Erythroblast (primary cell): ENCODE measurements around the gene DDX23.
A peak's percentile ranks its signal among the peaks of the same experiment; 100 is the strongest.
"Not testable (repeated sequence)": the region's sequence is repeated elsewhere in the genome, so short reads cannot be mapped to it uniquely, and the experiment has no call there.

Experiments used
- DNase-seq, 2 experiments: peaks; one replicate each; lab custom pipeline; 2025; lab: John Stamatoyannopoulos, UW
- GATA1 ChIP-seq: IDR thresholded peaks from 2 replicates; pipeline ENCODE4 v1.6.1; 2011; ENCODE audit warnings: low read depth, mild to moderate bottlenecking, control low read depth, low read length, moderate library complexity
- POLR2A ChIP-seq: IDR thresholded peaks from 2 replicates; pipeline ENCODE4 v1.6.1; 2011; ENCODE audit warnings: mild to moderate bottlenecking, low read length

The DDX23 gene

DNA sequence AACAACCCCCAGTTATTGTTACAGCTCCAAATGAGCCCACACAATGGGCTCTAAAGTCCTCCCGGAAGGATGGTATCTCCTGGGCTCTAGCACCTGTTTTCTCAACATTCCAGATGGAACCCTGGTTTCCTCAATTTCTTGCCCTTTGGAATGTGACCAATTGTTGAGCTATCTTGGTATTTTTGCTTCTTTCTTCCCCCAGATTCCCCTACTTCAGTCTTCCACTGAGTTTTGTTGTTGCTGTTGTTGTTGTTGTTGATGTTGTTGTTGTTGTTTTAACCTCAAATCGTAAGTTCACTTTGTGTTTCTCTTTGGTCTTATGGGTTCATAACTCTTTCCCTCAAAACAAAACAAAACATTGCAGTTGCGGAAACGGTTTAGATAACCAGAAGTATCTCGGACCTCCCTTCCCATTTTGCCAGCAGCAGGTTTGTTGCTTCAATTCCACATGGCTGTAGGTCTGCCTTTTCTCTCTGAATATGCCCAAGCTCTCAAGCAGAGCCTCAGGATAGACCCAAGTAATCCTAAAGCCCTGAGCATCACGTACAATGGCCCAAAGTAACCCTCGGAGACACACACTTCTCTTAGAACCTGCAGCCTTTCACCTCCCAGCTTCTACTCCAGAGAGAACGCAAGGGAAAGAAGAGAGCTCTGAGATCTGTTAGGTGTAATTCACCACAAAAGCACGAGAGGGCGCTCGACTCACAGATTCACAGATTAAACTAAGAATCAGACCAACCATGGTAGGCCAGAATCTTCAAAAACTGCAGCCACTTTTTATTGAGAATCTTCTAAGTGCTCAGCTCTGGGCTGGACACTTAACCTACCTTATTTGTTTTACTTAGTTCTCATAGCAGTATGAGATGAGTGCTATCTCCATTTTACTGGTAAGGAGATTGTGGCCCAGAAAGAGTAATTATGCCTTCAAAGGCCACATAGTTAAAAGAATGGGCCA is 1.0 kb upstream of the DDX23 start:
- peak; percentile 91 to 95 for DNase-seq
- TF ChIP-seq GATA1 (no peak), POLR2A (no peak)

GRCh38 chr12:48842021-48842420 is 9.9 kb downstream of the DDX23 start:
- DNase-seq: not testable (repeated sequence)

DNA sequence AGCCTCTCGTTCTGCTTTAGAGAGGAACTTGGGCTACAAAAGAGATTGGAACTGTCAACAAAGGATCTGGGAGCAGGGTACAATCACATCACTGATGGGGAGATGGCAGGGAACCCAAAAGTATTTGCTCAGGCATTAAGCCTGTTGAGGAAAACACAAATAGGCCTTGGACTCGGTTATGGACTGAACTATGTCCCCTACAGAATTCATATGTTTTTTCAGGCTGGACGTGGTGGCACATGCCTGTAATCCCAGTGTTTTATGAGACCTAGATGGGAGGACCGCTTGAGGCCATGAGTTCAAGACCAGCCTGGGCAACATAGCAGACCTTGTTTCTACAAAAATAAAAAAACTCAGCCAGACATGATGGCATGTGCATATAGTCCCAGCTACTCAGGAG is 13.9 kb downstream of the DDX23 start:
- TF ChIP-seq POLR2A: no peak
- TF ChIP-seq GATA1: no peak
- no peak for DNase-seq

DNA sequence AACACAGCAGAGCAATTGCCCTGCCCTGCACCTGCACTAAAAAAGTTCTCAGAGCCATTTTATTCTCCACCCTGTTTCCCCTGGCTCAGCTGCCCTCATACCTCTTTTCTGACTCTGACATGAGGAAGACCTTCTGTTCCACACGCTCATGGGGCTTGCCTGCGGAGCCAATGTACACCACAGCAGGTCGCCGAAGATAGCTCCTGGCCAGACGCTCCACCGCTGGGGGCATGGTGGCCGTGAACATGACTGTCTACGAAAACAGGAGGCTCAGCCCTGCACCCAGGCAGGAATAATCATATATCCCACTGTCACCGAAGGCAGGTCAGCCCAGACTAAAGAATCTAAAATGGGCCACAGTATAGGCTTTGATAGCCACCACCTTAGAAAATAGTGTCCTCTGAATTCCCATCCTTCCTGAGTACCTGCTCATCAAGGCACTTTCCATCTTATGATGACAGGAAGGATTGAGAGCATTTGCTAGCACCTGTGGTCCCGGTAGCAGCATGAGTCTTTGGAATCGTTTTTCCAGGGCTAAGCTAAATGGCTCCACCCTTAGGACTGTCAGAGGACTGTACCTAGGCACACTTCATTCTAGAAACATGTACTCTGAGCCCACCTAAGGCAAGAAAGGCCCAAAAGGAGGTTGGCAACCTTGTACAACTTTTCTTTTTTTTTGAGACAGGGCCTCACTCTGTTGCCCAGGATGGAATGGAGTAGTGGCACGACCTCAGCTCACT is 19.5 kb downstream of the DDX23 start:
- TF ChIP-seq GATA1 (no peak), POLR2A (no peak)
- no peak for DNase-seq

- TF ChIP-seq GATA1: no peak
- no peak for TF ChIP-seq POLR2A
- DNase-seq: no peak
Measured at GRCh38 chr12:48831257-48831656, 20.7 kb downstream of the DDX23 start.

DNA sequence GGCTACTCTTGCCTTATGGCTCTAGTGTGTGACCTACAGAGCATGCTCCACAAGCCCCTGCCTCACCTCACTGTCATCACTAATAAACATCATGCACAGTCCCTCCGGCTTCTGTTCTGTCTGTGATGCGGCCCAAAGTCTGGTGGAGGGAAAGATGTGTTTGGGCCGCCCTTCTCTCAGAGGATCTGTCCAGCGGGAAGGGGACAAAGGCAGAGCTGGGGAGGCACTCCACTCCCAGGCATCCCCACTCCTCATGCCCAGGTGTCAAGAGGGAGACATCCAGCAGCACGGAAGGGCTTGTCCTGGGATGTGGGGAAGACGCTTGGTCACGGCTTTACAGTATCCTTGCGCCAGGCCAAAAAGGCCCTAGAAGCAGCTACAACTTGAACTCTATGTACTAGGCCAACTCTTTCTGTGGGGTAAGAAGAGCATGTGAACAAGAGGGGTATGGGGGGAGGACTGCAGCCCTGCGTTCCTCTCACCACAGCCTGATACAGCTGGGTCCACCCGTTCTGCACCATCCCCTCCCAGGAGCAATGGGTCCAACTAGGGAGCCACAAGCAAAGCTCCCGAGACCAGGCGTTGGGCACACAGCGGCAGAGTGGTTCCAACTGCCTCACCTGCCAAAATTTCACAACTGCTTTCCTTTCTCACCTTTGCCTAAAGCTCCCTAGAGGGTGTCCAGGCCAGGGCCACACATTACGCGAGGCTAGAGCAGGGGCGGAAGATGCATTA is 23.0 kb downstream of the DDX23 start:
- TF ChIP-seq GATA1 (no peak), POLR2A (no peak)
- no peak for DNase-seq

DNA sequence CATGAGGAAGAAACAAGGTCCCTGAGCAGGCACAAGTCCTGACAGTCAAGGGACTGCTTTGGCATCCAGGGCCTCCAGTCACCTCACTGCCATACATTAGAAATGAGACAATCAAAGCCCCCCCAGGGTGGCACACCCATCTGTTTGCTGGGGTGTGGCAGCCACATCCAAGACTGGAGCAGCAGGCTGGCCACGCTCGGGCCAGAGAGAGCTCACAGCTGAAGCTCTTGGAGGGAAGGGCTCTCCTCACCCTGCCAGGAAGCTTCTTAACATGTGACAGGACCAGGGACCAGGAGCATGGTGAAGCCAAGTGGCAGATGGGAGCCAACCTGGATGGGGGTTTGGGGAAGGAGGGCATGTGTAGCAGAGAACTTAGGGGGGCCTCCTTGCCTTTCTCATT is 23.7 kb downstream of the DDX23 start:
- no peak for DNase-seq
- no peak for TF ChIP-seq POLR2A
- no peak for TF ChIP-seq GATA1

GRCh38 chr12:48827513-48828096 is 24.4 kb downstream of the DDX23 start:
- TF ChIP-seq POLR2A (no peak), GATA1 (no peak)
- no peak for DNase-seq

DNA sequence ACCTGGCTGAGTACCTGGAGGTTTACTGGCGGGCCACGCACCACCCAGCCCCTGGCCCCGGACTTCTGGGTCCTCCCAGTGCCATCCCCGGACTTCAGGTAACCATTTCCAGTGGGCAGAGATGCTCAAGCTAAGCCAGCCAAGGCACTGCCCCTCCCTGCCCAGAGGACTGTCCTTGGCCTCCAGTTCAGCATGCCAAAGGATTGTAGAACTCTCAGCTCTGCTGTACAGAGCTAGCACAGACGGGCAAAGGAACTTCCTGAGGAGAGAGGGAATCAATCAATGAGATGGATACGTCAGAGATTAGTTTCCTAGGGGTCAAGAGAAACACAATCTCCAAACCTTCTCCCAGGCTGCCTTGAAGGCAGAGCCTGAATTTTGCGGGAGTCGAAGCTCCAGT is 24.9 kb downstream of the DDX23 start:
- no peak for DNase-seq
- no peak for TF ChIP-seq POLR2A
- no peak for TF ChIP-seq GATA1

DNA sequence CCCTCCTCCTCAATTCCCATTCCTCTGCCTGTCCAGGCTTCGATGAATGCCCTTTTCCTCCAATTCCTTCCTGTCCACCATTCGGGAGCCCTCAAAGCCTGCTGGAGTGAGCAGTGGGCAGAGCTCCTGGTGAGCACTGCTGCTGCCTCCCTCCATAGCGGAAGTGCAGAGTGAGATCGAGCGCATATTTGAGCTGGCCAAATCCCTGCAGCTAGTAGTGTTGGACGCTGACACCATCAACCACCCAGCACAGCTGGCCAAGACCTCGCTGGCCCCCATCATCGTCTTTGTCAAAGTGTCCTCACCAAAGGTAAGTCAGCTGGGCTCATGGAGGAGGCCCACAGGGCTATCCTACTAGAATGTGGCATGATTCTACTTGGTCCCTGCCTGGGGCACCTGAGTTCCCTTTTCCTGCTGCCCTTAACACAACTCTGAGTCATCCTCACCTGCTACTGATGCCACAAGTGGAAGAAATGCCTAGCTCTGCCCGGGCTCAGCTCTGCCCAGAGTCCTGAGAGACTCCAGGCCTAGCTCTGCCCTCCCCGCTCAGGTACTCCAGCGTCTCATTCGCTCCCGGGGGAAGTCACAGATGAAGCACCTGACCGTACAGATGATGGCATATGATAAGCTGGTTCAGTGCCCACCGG is 25.6 kb downstream of the DDX23 start:
- TF ChIP-seq GATA1 (no peak), POLR2A (no peak)
- DNase-seq: no peak

GRCh38 chr12:48824905-48825304 is 27.1 kb downstream of the DDX23 start:
- TF ChIP-seq GATA1 (no peak), POLR2A (no peak)
- no peak for DNase-seq

DNA sequence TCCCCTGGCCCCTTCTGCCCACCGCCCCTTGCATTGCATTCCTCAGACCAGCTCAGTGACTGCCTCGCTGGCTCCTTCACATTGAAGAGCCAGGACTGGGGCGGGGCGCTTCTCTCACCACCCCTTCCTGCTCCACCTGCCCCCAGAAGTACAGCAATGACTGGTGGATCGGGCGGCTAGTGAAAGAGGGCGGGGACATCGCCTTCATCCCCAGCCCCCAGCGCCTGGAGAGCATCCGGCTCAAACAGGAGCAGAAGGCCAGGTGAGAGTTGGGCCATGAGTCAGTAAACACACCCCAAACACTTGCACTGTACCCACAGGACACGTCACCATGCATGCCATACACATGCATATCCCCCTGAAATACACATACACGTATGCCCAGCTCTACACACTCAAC is 27.9 kb downstream of the DDX23 start:
- TF ChIP-seq POLR2A: no peak
- no peak for TF ChIP-seq GATA1
- no peak for DNase-seq

DNA sequence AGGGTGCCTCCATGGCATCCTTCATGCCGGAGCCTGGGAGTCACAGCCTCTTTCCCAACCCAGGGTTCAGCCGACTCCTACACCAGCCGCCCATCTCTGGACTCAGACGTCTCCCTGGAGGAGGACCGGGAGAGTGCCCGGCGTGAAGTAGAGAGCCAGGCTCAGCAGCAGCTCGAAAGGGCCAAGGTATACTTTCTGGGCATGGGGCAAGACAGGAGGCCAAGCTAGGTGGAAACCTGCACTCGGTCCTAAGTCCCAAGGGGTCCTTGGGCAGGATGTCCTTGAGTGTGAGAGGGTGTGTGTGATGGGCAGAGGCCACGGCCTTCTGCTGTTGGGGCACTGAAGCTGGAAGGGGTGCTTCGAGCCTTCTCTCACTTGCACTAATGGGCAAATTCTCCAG is 28.7 kb downstream of the DDX23 start:
- DNase-seq: no peak
- TF ChIP-seq GATA1: no peak
- TF ChIP-seq POLR2A: no peak
